Trophoblast cell (in vitro differentiated cells and primary cell): ENCODE results near the gene CYP2U1.

ENCODE experiments used
- DNase-seq, 2 donors: peaks; one replicate each; pipeline ENCODE4 v3.0.0-alpha.2; 2016
- H2AFZ ChIP-seq: 2 replicates; pipeline ENCODE4 v1.6.1; 2013; ENCODE audit warnings: low read length, moderate library complexity, mild to moderate bottlenecking; ENCODE audit not compliant: insufficient read depth, poor library complexity
- H2AK5ac ChIP-seq: 2 replicates; pipeline ENCODE4 v1.6.1; 2013; ENCODE audit warnings: mild to moderate bottlenecking, low read length
- H2BK120ac ChIP-seq: 2 replicates; pipeline ENCODE4 v1.6.1; 2013; ENCODE audit warnings: low read length, mild to moderate bottlenecking, moderate library complexity; ENCODE audit not compliant: insufficient read depth, poor library complexity
- H2BK12ac ChIP-seq: 2 replicates; pipeline ENCODE4 v1.6.1; 2013; ENCODE audit warnings: mild to moderate bottlenecking, low read length, moderate library complexity
- H2BK5ac ChIP-seq: 2 replicates; pipeline ENCODE4 v1.6.1; 2013; ENCODE audit warnings: low read length, low read depth, moderate library complexity, mild to moderate bottlenecking; ENCODE audit not compliant: poor library complexity
- H3K14ac ChIP-seq: 2 replicates; pipeline ENCODE4 v1.6.1; 2013; ENCODE audit warnings: mild to moderate bottlenecking, low read length
- H3K18ac ChIP-seq: 2 replicates; pipeline ENCODE4 v1.6.1; 2013; ENCODE audit warnings: mild to moderate bottlenecking, low read length
- H3K23ac ChIP-seq: 2 replicates; pipeline ENCODE4 v1.6.1; 2013; ENCODE audit warnings: low read length
- H3K27ac ChIP-seq: 2 replicates; pipeline ENCODE4 v1.5.1; 2013; ENCODE audit warnings: low read depth, mild to moderate bottlenecking, inconsistent platforms, low read length, moderate library complexity
- H3K27me3 ChIP-seq: 2 replicates; pipeline ENCODE4 v1.6.1; 2013; ENCODE audit warnings: inconsistent platforms, mild to moderate bottlenecking, low read length, moderate library complexity; ENCODE audit not compliant: insufficient read depth
- H3K36me3 ChIP-seq, 2 experiments: 1 replicate in 1 of 2; 2 replicates in 1 of 2; pipeline ENCODE4 v1.6.1; 2013; ENCODE audit warnings: low read length in 2 of 2, mild to moderate bottlenecking in 2 of 2, moderate library complexity in 1 of 2; ENCODE audit not compliant: insufficient read depth in 2 of 2, control insufficient read depth in 1 of 2
- H3K4ac ChIP-seq: 2 replicates; pipeline ENCODE4 v1.6.1; 2013; ENCODE audit warnings: low read depth, mild to moderate bottlenecking, low read length, moderate library complexity
- H3K4me1 ChIP-seq, 2 experiments: 1 replicate in 1 of 2; 2 replicates in 1 of 2; pipeline ENCODE4 v1.6.1; 2013; ENCODE audit warnings: low read length in 2 of 2, mild to moderate bottlenecking in 2 of 2, moderate library complexity in 1 of 2; ENCODE audit not compliant: insufficient read depth in 2 of 2, control insufficient read depth in 1 of 2
- H3K4me2 ChIP-seq: 2 replicates; pipeline ENCODE4 v1.6.1; 2013; ENCODE audit warnings: inconsistent platforms, mild to moderate bottlenecking, low read length, moderate library complexity
- H3K4me3 ChIP-seq: 2 replicates; pipeline ENCODE4 v1.5.1; 2013; ENCODE audit warnings: mild to moderate bottlenecking, low read depth, low read length, inconsistent platforms
- H3K79me1 ChIP-seq: one replicate; pipeline ENCODE4 v1.6.1; 2013; ENCODE audit warnings: low read length
- H3K79me2 ChIP-seq: 2 replicates; pipeline ENCODE4 v1.6.1; 2013; ENCODE audit warnings: low read length, mild to moderate bottlenecking; ENCODE audit not compliant: control insufficient read depth, insufficient read depth, poor library complexity
- H3K9ac ChIP-seq: 2 replicates; pipeline ENCODE4 v1.6.1; 2013; ENCODE audit warnings: mild to moderate bottlenecking, low read length
- H3K9me3 ChIP-seq: 2 replicates; pipeline ENCODE4 v1.6.1; 2013; ENCODE audit warnings: low read depth, mild to moderate bottlenecking, control low read depth, inconsistent platforms, low read length; ENCODE audit not compliant: insufficient read depth
- H4K12ac ChIP-seq: 2 replicates; pipeline ENCODE4 v1.6.1; 2013; ENCODE audit warnings: low read depth, mild to moderate bottlenecking, low read length, moderate library complexity
- H4K8ac ChIP-seq: 2 replicates; pipeline ENCODE4 v1.6.1; 2013; ENCODE audit warnings: low read depth, mild to moderate bottlenecking, low read length, moderate library complexity
- H4K91ac ChIP-seq: one replicate; pipeline ENCODE4 v1.6.1; 2013; ENCODE audit warnings: low read depth, mild to moderate bottlenecking, low read length, moderate library complexity
- WGBS: extraction: QIAGEN DNeasy Blood & Tissue Kit; methylation state at CpG from one replicate; pipeline ENCODE4 v1.1.7; 2013; ENCODE audit warnings: missing lambda C conversion rate; ENCODE audit not compliant: insufficient read length, insufficient coverage; ENCODE audit errors: extremely low coverage; 5-methylcytosine and 5-hydroxymethylcytosine counted together

The CYP2U1 gene

DNA sequence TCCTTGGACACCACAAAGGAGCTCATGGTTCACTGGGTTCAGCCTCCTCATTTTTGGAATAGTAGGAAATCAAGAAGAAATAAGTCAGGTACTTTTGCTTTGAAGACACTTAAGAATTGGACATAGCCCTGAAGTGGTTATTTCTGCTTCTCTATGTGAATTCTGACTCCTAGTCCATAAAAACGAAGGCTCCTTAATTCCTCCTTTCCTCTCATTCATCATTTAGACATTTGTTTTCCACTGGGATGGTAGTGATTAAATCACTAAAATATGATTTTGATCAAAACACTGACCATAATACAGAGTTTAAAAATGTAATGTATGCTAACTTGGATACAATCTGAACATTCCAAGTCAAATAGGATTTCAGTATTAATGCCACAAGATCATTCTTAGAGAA, 34.7 kb upstream of the CYP2U1 start:
- H3K4me2 ChIP-seq, result no peak overlapping the region
- DNase-seq, result no peak
- no CpG with 5 or more reads among the region's 1 CpG for WGBS

DNA sequence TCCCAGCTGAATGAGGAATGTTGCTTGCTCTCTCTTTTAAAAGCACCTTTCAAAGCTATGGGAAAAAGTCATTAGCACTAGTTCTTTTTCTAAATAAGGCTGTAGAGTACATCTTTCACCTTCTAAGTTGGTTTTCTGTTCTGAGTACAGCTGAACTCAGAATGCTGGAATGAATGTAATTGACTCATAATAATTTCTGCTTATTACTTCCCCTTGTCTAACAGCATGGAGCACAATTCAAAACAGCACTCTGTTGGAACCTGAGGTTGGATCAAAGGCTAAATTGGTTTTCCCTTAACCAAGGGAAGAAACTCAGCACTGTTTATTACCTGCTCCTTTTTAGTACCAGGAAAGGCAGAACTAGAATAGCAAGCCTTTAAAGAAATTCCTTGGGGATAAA, 33.5 kb upstream of the CYP2U1 start:
- Histone ChIP-seq H3K23ac (no peak overlapping the region), H3K4ac (no peak overlapping the region), H4K91ac (no peak overlapping the region), H2AK5ac (no peak overlapping the region), H2AFZ (no peak overlapping the region), H3K27me3 (no peaks in the 10 kb centered on the region), H3K79me2 (no peaks in the 10 kb centered on the region), H3K4me3 (no peak overlapping the region), H3K9me3 (no peaks in the 10 kb centered on the region), H3K27ac (no peak overlapping the region), H4K8ac (no peak overlapping the region), H3K14ac (no peak overlapping the region), H2BK120ac (no peak overlapping the region), H2BK5ac (no peak overlapping the region), H3K4me1 (no peaks in the 10 kb centered on the region), H3K79me1 (no peaks in the 10 kb centered on the region), H3K36me3 (no peaks in the 10 kb centered on the region), H2BK12ac (no peak overlapping the region), H3K18ac (no peak overlapping the region), H4K12ac (no peak overlapping the region), H3K4me2 (no peak overlapping the region), H3K9ac (no peak overlapping the region)
- DNase-seq, result no peak

More for the DNA sequence above, 34.7 kb upstream of the CYP2U1 start:
- Histone ChIP-seq H3K18ac (no peak overlapping the region), H2AFZ (no peak overlapping the region), H2BK120ac (no peak overlapping the region), H3K14ac (no peak overlapping the region), H4K91ac (no peak overlapping the region), H2BK5ac (no peak overlapping the region), H3K36me3 (no peaks in the 10 kb centered on the region), H3K79me1 (no peaks in the 10 kb centered on the region), H2AK5ac (no peak overlapping the region), H3K9ac (no peak overlapping the region), H3K27ac (no peak overlapping the region), H3K4me1 (no peaks in the 10 kb centered on the region), H3K27me3 (no peaks in the 10 kb centered on the region), H3K79me2 (no peaks in the 10 kb centered on the region), H2BK12ac (no peak overlapping the region), H4K12ac (no peak overlapping the region), H3K23ac (no peak overlapping the region), H4K8ac (no peak overlapping the region), H3K4me3 (no peak overlapping the region), H3K4ac (no peak overlapping the region), H3K9me3 (no peaks in the 10 kb centered on the region)

DNA sequence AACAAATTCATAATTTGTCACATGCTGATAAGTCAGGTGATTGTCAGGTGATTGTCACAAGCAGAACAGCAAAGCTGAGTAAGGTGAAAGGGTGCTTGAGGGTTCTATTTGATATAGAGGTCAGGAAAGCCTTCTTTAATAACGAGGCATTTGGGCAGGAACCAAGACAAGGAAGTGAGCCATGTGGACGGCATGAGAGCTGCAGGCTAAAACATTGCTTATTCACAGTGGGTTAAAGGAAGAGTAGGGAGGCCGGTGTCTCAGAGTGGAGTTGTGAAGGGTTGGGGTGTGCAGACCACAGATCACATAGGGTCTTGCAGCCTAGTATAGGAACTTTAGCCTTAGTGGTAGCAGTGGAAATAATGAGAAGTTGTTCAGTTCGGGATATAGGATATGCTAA, 31.3 kb upstream of the CYP2U1 start:
- no peak overlapping the region for H2BK5ac ChIP-seq
- peak; percentile 45 to 58 for DNase-seq
- no peak overlapping the region for H3K4me2 ChIP-seq
- no peak overlapping the region for H3K27ac ChIP-seq
- no peak overlapping the region for H4K91ac ChIP-seq
- H3K79me1 ChIP-seq, result no peaks in the 10 kb centered on the region
- H3K27me3 ChIP-seq, result no peaks in the 10 kb centered on the region
- H3K4ac ChIP-seq, result no peak overlapping the region
- no peak overlapping the region for H3K23ac ChIP-seq
- no peak overlapping the region for H3K4me3 ChIP-seq
- H3K4me1 ChIP-seq, result no peaks in the 10 kb centered on the region
- no peak overlapping the region for H3K18ac ChIP-seq
- H4K12ac ChIP-seq, result no peak overlapping the region
- no peaks in the 10 kb centered on the region for H3K9me3 ChIP-seq
- H2AFZ ChIP-seq, result no peak overlapping the region
- no peak overlapping the region for H3K14ac ChIP-seq
- no peak overlapping the region for H3K9ac ChIP-seq
- no peak overlapping the region for H2AK5ac ChIP-seq
- no peak overlapping the region for H4K8ac ChIP-seq
- no peak overlapping the region for H2BK12ac ChIP-seq
- no peaks in the 10 kb centered on the region for H3K79me2 ChIP-seq
- no peak overlapping the region for H2BK120ac ChIP-seq
- no CpG with 5 or more reads among the region's 4 CpGs for WGBS
- H3K36me3 ChIP-seq, result no peaks in the 10 kb centered on the region

DNA sequence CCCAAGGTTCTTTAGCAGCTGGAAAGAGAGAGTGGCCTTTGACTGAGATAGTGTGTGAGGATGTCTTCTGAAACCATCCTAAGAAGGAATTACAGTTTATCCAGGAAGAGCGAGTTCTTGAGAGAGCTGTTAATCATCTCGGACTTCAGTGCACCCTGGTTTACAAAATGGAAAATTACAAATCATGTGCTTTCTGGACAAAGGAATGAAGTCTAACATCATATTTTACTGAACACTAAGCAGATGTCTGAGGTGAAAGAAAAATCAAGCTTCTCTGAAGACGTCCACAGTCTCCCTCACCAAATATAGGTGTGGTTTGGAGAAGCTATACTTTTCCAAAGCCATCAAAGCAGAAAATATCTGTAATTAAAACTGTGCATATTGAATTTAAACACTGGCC, 30.8 kb upstream of the CYP2U1 start:
- H3K4ac ChIP-seq, result no peak overlapping the region
- H3K4me1 ChIP-seq, result no peaks in the 10 kb centered on the region
- no peak overlapping the region for H2BK5ac ChIP-seq
- no peak overlapping the region for H3K9ac ChIP-seq
- H2BK120ac ChIP-seq, result no peak overlapping the region
- no peaks in the 10 kb centered on the region for H3K79me1 ChIP-seq
- H2BK12ac ChIP-seq, result no peak overlapping the region
- peak; percentile 46 to 93 for DNase-seq
- no peak overlapping the region for H3K27ac ChIP-seq
- H3K4me2 ChIP-seq, result no peak overlapping the region
- H4K91ac ChIP-seq, result no peak overlapping the region
- no peak overlapping the region for H3K23ac ChIP-seq
- H4K12ac ChIP-seq, result no peak overlapping the region
- no peak overlapping the region for H3K18ac ChIP-seq
- no peak overlapping the region for H2AK5ac ChIP-seq
- H4K8ac ChIP-seq, result no peak overlapping the region
- no peaks in the 10 kb centered on the region for H3K79me2 ChIP-seq
- no peaks in the 10 kb centered on the region for H3K36me3 ChIP-seq
- no peaks in the 10 kb centered on the region for H3K9me3 ChIP-seq
- no CpG with 5 or more reads among the region's 3 CpGs for WGBS
- H3K27me3 ChIP-seq, result no peaks in the 10 kb centered on the region
- H3K14ac ChIP-seq, result no peak overlapping the region
- H3K4me3 ChIP-seq, result no peak overlapping the region
- no peak overlapping the region for H2AFZ ChIP-seq
